Renal cortical epithelial cell (primary cell): ENCODE measurements around the gene MARCHF3. TPM values are rescaled to one million over a fixed set of nuclear protein-coding genes. Genes with fewer than 3 reads are reported as not detected.
A peak's percentile ranks its signal among the peaks of the same experiment; 100 is the strongest.
"Not testable (repeated sequence)": the region's sequence is repeated elsewhere in the genome, so short reads cannot be mapped to it uniquely, and the experiment has no call there.

ENCODE experiments used
- DNase-seq: peaks from one replicate; pipeline ENCODE4 v3.0.0-alpha.2; 2011; ENCODE audit warnings: low read depth
- total RNA-seq: library from RNA; depleted of rRNA; stranded (reverse); fragments of >200 nt; gene quantifications from 2 replicates; pipeline ENCODE4 v1.2.3, GENCODE V29; 2014

Gene MARCHF3
- total RNA-seq, 1 donor from 2014 or later: 1.0 TPM

- DNase-seq: no peak
Measured at GRCh38 chr5:126954981-126955380, 75.4 kb downstream of the MARCHF3 start.

- DNase-seq: no peak
Measured at GRCh38 chr5:126953640-126954039, 76.7 kb downstream of the MARCHF3 start.

- DNase-seq: no peak
Measured at GRCh38 chr5:126949475-126949874, 80.9 kb downstream of the MARCHF3 start.

GRCh38 chr5:126948453-126948852 is 81.9 kb downstream of the MARCHF3 start:
- DNase-seq: no peak

- DNase-seq: no peak
Measured at GRCh38 chr5:126948011-126948355, 82.4 kb downstream of the MARCHF3 start.

GRCh38 chr5:126947146-126948010 is 83.0 kb downstream of the MARCHF3 start:
- DNase-seq: no peak

GRCh38 chr5:126942908-126943307 is 87.5 kb downstream of the MARCHF3 start:
- DNase-seq: not testable (repeated sequence)

GRCh38 chr5:126941403-126941802 is 89.0 kb downstream of the MARCHF3 start:
- no peak for DNase-seq

GRCh38 chr5:126939887-126940286 is 90.5 kb downstream of the MARCHF3 start:
- peak; percentile 32 for DNase-seq

- peak; percentile 12 for DNase-seq
Measured at GRCh38 chr5:126938466-126938865, 91.9 kb downstream of the MARCHF3 start.

GRCh38 chr5:126937771-126938170 is 92.6 kb downstream of the MARCHF3 start:
- no peak for DNase-seq

GRCh38 chr5:126936775-126937418 is 93.5 kb downstream of the MARCHF3 start:
- DNase-seq: no peak

- DNase-seq: no peak
Measured at GRCh38 chr5:126931963-126932660, 98.2 kb downstream of the MARCHF3 start.

GRCh38 chr5:126928041-126928440 is 102.3 kb downstream of the MARCHF3 start:
- DNase-seq: no peak

GRCh38 chr5:126927429-126927828 is 102.9 kb downstream of the MARCHF3 start:
- DNase-seq: no peak

- no peak for DNase-seq
Measured at GRCh38 chr5:126926187-126926586, 104.2 kb downstream of the MARCHF3 start.

GRCh38 chr5:126925482-126925881 is 104.9 kb downstream of the MARCHF3 start:
- DNase-seq: no peak

- peak; percentile 11 for DNase-seq
Measured at GRCh38 chr5:126924331-126925033, 105.9 kb downstream of the MARCHF3 start.

- no peak for DNase-seq
Measured at GRCh38 chr5:126921241-126922091, 108.9 kb downstream of the MARCHF3 start.

GRCh38 chr5:126920291-126920690 is 110.1 kb downstream of the MARCHF3 start:
- DNase-seq: no peak

GRCh38 chr5:126919566-126919965 is 110.8 kb downstream of the MARCHF3 start:
- DNase-seq: no peak
